ENCODE measurements around the gene SOX8.
A peak's percentile ranks its signal among the peaks of the same experiment; 100 is the strongest.

The SOX8 gene

GRCh38 chr16:969508-970385 is 11.8 kb upstream of the SOX8 start:
- Histone ChIP-seq H3K36me3 (ENCODE audit: low read length) (no peaks in the 10 kb centered on the region), H3K9me3 (ENCODE audit: insufficient read depth, low read length) (no peaks in the 10 kb centered on the region), H3K4me3 (ENCODE audit: insufficient read depth, low read length, poor library complexity, severe bottlenecking) (peak overlapping the region; percentile 75), H3K27me3 (ENCODE audit: low read length) (no peaks in the 10 kb centered on the region), H2AFZ (ENCODE audit: low read depth, low read length, severe bottlenecking) (peak overlapping the region; percentile 92), H4K20me1 (ENCODE audit: low read depth, low read length) (no peaks in the 10 kb centered on the region), H3K4me2 (ENCODE audit: low read depth, low read length, poor library complexity, severe bottlenecking) (peak overlapping the region; percentile 61), H3K9ac (ENCODE audit: low read length) (peak overlapping the region; percentile 75), H3F3A (ENCODE audit: insufficient read depth) (peaks cover 8% of the 10 kb centered on the region; the same call in 1 of the 2 replicates), H3K79me2 (ENCODE audit: insufficient read depth, low read length) (no peaks in the 10 kb centered on the region), H3K27ac (ENCODE audit: low read depth, low read length) (no peak overlapping the region), H3K9me2 (replicated peaks; ENCODE audit: insufficient read depth, low read length) (no peaks in the 10 kb centered on the region)
- TF ChIP-seq EZH2phosphoT487 (conservative IDR thresholded peaks at IDR 0.05; ENCODE audit: low read length): no peak
- TF ChIP-seq CTCF (IDR thresholded peaks at IDR 0.05; ENCODE audit: insufficient read depth, low read length, poor library complexity, severe bottlenecking): no peak

- no peaks in the 10 kb centered on the region for H3K9me3 ChIP-seq (ENCODE audit: insufficient read depth, low read length)
- no peak overlapping the region for H3K27ac ChIP-seq (ENCODE audit: low read depth, low read length)
- peaks cover 8% of the 10 kb centered on the region; the same call in 1 of the 2 replicates for H3F3A ChIP-seq (ENCODE audit: insufficient read depth)
- H3K36me3 ChIP-seq (ENCODE audit: low read length): no peaks in the 10 kb centered on the region
- H3K4me2 ChIP-seq (ENCODE audit: low read depth, low read length, poor library complexity, severe bottlenecking): peak overlapping the region; percentile 61
- no peaks in the 10 kb centered on the region for H4K20me1 ChIP-seq (ENCODE audit: low read depth, low read length)
- H3K4me3 ChIP-seq (ENCODE audit: insufficient read depth, low read length, poor library complexity, severe bottlenecking): peak overlapping the region; percentile 75
- no peaks in the 10 kb centered on the region for H3K27me3 ChIP-seq (ENCODE audit: low read length)
- no peaks in the 10 kb centered on the region for H3K9me2 ChIP-seq (replicated peaks; ENCODE audit: insufficient read depth, low read length)
- TF ChIP-seq CTCF (IDR thresholded peaks at IDR 0.05; ENCODE audit: insufficient read depth, low read length, poor library complexity, severe bottlenecking): no peak
- TF ChIP-seq EZH2phosphoT487 (conservative IDR thresholded peaks at IDR 0.05; ENCODE audit: low read length): no peak
- peak overlapping the region; percentile 92 for H2AFZ ChIP-seq (ENCODE audit: low read depth, low read length, severe bottlenecking)
- H3K79me2 ChIP-seq (ENCODE audit: insufficient read depth, low read length): no peaks in the 10 kb centered on the region
- peak overlapping the region; percentile 75 for H3K9ac ChIP-seq (ENCODE audit: low read length)
Measured at GRCh38 chr16:970386-970765, 11.2 kb upstream of the SOX8 start.

DNA sequence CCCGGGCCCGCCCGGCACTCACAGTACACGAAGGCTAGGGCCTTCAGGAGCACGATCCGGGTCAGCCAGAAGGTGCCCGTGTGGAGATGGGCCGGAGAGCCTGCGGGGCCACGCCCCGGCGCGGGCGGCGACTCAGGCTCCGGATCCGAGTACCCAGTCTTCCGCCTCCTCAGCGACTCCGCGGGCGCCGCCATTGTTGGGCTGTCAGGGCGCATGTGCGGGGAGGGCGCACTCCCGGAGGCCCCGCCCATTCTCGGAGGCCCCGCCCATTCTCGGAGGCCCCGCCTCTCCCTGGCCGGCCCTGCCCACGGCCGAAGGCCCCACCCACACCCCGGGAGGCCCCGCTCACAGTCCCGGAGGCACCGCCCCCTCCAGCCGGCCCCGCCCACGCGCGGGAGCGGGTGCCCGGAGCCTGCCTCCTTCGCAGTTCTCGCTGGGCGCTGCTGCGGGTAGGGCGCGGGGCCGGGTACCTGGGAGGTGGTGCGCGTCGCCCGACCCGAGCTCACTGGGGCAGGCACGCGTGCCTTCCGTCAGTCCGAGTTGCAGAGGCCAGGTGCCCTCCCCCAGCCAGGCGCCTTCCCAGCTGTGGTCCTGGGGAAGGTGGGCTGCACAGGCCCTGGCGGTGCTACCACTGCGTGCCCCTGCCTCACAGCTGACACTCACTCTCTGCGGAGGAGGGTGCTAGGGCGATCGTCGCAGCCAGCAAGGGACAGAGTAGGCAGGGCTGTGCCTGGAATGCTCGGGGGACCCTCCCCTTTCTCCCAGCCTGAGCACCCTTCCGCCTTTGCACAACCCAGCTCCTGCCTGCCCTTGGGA is 10.6 kb upstream of the SOX8 start, which contains the start of gene LMF1:
Gene LMF1 (minus strand): TSS at position 219 of the 816 bp plus-strand sequence. CDS start 4 bp downstream, at position 215.
- Histone ChIP-seq H3F3A (ENCODE audit: insufficient read depth) (peaks cover 8% of the 10 kb centered on the region; the same call in 1 of the 2 replicates), H3K9ac (ENCODE audit: low read length) (peak within 1 kb of the TSS; percentile 75), H3K4me2 (ENCODE audit: low read depth, low read length, poor library complexity, severe bottlenecking) (peak within 1 kb of the TSS; percentile 61), H4K20me1 (ENCODE audit: low read depth, low read length) (no peaks in the 10 kb centered on the region), H2AFZ (ENCODE audit: low read depth, low read length, severe bottlenecking) (peak within 1 kb of the TSS; percentile 92), H3K36me3 (ENCODE audit: low read length) (no peaks in the 10 kb centered on the region), H3K4me3 (ENCODE audit: insufficient read depth, low read length, poor library complexity, severe bottlenecking) (peak within 1 kb of the TSS; percentile 75), H3K27me3 (ENCODE audit: low read length) (no peaks in the 10 kb centered on the region), H3K9me3 (ENCODE audit: insufficient read depth, low read length) (no peaks in the 10 kb centered on the region), H3K27ac (ENCODE audit: low read depth, low read length) (no peak within 1 kb of the TSS), H3K79me2 (ENCODE audit: insufficient read depth, low read length) (no peaks in the 10 kb centered on the region), H3K9me2 (replicated peaks; ENCODE audit: insufficient read depth, low read length) (no peaks in the 10 kb centered on the region)
- TF ChIP-seq CTCF (IDR thresholded peaks at IDR 0.05; ENCODE audit: insufficient read depth, low read length, poor library complexity, severe bottlenecking) (no peak), EZH2phosphoT487 (conservative IDR thresholded peaks at IDR 0.05; ENCODE audit: low read length) (no peak)

Data from SU-DHL-6 (cell line).